ENCODE results near the gene SLMAP.

DNA sequence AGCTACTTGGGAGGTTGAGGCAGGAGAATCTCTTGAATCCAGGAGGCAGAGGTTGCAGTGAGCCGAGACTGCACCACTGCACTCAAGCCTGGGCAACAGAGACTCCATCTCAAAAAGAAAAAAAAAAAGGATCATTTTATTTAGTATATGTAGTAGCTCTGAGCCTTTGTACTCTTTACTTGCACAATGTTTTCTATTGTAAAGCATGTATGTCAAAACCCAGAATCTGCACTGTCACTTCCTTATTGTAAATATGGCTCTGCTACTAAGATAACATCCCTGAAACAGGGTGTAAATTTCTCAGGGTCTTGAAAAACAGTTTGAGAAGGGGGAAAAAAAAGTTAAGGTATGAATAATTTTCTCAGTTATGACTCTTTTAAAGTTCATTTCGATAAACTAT, 35.1 kb downstream of the SLMAP start:
- TF ChIP-seq, protein P1, sequence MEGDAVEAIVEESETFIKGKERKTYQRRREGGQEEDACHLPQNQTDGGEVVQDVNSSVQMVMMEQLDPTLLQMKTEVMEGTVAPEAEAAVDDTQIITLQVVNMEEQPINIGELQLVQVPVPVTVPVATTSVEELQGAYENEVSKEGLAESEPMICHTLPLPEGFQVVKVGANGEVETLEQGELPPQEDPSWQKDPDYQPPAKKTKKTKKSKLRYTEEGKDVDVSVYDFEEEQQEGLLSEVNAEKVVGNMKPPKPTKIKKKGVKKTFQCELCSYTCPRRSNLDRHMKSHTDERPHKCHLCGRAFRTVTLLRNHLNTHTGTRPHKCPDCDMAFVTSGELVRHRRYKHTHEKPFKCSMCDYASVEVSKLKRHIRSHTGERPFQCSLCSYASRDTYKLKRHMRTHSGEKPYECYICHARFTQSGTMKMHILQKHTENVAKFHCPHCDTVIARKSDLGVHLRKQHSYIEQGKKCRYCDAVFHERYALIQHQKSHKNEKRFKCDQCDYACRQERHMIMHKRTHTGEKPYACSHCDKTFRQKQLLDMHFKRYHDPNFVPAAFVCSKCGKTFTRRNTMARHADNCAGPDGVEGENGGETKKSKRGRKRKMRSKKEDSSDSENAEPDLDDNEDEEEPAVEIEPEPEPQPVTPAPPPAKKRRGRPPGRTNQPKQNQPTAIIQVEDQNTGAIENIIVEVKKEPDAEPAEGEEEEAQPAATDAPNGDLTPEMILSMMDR (IDR thresholded peaks at IDR 0.05): no peak
- no peak for TF ChIP-seq POLR2A (IDR thresholded peaks at IDR 0.05)

All from lower leg skin (tissue), 3 donors.